IMR-90 (cell line): ENCODE measurements around the gene NUP153. TPM values are rescaled to one million over a fixed set of nuclear protein-coding genes. Genes with fewer than 3 reads are reported as not detected.

ENCODE experiments used
- ATAC-seq: fragments of 200-7000 bp; cut with Tn5 transposase; 2 replicates; pipeline ENCODE4 v1.9.1; 2020; ENCODE audit warnings: low read depth, mild to moderate bottlenecking, moderate library complexity
- BruUV-seq: library from RNA; stranded (reverse); fragments of 400-500 nt; replicated peaks from 2 replicates; lab custom pipeline; 2021; lab: Mats Ljungman, UMichigan
- CTCF ChIA-PET: fragments of 300-600 bp; formaldehyde crosslinking; extraction: SDS; loops from one replicate; lab custom pipeline; 2021; ENCODE audit warnings: antibody characterized with exemption; lab: Yijun Ruan, JAX
- POLR2A ChIA-PET: fragments of 300-600 bp; sonication (Branson Sonifier 250); formaldehyde crosslinking; loops from one replicate; lab custom pipeline; 2022; ENCODE audit warnings: antibody characterized with exemption; ENCODE audit not compliant: unreplicated experiment; lab: Charles Lee
- DNase-seq: peaks from one replicate; pipeline ENCODE4 v3.0.0; 2013
- H2AFZ ChIP-seq: replicated peaks from 2 replicates; pipeline ENCODE3; 2013; ENCODE audit warnings: low read length, mild to moderate bottlenecking; ENCODE audit not compliant: poor library complexity
- H2AK5ac ChIP-seq: 2 replicates; pipeline ENCODE4 v1.6.1; 2013; ENCODE audit warnings: low read depth, low read length, inconsistent platforms
- H2AK9ac ChIP-seq: replicated peaks from 2 replicates; pipeline ENCODE3; 2013; ENCODE audit warnings: mild to moderate bottlenecking, low read depth, low read length, moderate library complexity; ENCODE audit not compliant: poor library complexity
- H2BK120ac ChIP-seq: 2 replicates; pipeline ENCODE4 v1.6.1; 2013; ENCODE audit warnings: low read depth, low read length, inconsistent platforms
- H2BK15ac ChIP-seq: 3 replicates; pipeline ENCODE4 v1.6.1; 2013; ENCODE audit warnings: low read depth, low read length, inconsistent platforms
- H2BK20ac ChIP-seq: 2 replicates; pipeline ENCODE4 v1.6.1; 2013; ENCODE audit warnings: low read depth, mild to moderate bottlenecking, inconsistent platforms, low read length, moderate library complexity
- H2BK5ac ChIP-seq: 2 replicates; pipeline ENCODE4 v1.6.1; 2013; ENCODE audit warnings: mild to moderate bottlenecking, low read depth, low read length, inconsistent platforms; ENCODE audit not compliant: poor library complexity, severe bottlenecking
- H3K14ac ChIP-seq: replicated peaks from 2 replicates; pipeline ENCODE4 v1.6.1; 2013; ENCODE audit warnings: low read depth, low read length, inconsistent platforms
- H3K18ac ChIP-seq: 2 replicates; pipeline ENCODE4 v1.6.1; 2013; ENCODE audit warnings: low read depth, low read length, control low read depth
- H3K23ac ChIP-seq: 2 replicates; pipeline ENCODE4 v1.6.1; 2013; ENCODE audit warnings: low read depth, low read length, inconsistent platforms
- H3K27ac ChIP-seq: 2 replicates; pipeline ENCODE4 v1.5.1; 2013; ENCODE audit warnings: mild to moderate bottlenecking, control low read depth, low read length; ENCODE audit not compliant: insufficient read depth
- H3K27me3 ChIP-seq: 2 replicates; pipeline ENCODE4 v1.6.1; 2013; ENCODE audit warnings: low read length; ENCODE audit not compliant: control insufficient read depth, insufficient read depth
- H3K36me3 ChIP-seq: 2 replicates; pipeline ENCODE4 v1.6.1; 2013; ENCODE audit warnings: low read length, mixed read lengths; ENCODE audit not compliant: control insufficient read depth, insufficient read depth
- H3K4ac ChIP-seq: 2 replicates; pipeline ENCODE4 v1.6.1; 2013; ENCODE audit warnings: low read depth, low read length, inconsistent platforms
- H3K4me1 ChIP-seq: 2 replicates; pipeline ENCODE4 v1.6.1; 2013; ENCODE audit warnings: low read length, mixed read lengths; ENCODE audit not compliant: control insufficient read depth, insufficient read depth
- H3K4me2 ChIP-seq: 2 replicates; pipeline ENCODE4 v1.6.1; 2013; ENCODE audit warnings: low read depth, mild to moderate bottlenecking, control low read depth, low read length, moderate library complexity
- H3K4me3 ChIP-seq: 2 replicates; pipeline ENCODE4 v1.5.1; 2013; ENCODE audit warnings: low read depth, mild to moderate bottlenecking, control low read depth, low read length, moderate library complexity; ENCODE audit not compliant: insufficient read depth
- H3K56ac ChIP-seq: 2 replicates; pipeline ENCODE4 v1.6.1; 2013; ENCODE audit warnings: low read length, inconsistent platforms; ENCODE audit not compliant: insufficient read depth; ENCODE audit errors: extremely low read depth
- H3K79me1 ChIP-seq, 2 experiments: 2 replicates each; pipeline ENCODE4 v1.6.1; 2013; ENCODE audit warnings: low read length in 2 of 2, inconsistent platforms in 1 of 2, low read depth in 1 of 2
- H3K9ac ChIP-seq: 2 replicates; pipeline ENCODE4 v1.6.1; 2013; ENCODE audit warnings: low read depth, low read length, control low read depth
- H3K9me1 ChIP-seq: 2 replicates; pipeline ENCODE4 v1.6.1; 2013; ENCODE audit warnings: low read length, inconsistent platforms; ENCODE audit not compliant: insufficient read depth
- H3K9me3 ChIP-seq: 2 replicates; pipeline ENCODE4 v1.6.1; 2013; ENCODE audit warnings: low read length; ENCODE audit not compliant: control insufficient read depth, insufficient read depth
- H4K20me1 ChIP-seq: 2 replicates; pipeline ENCODE4 v1.6.1; 2013; ENCODE audit warnings: low read length, inconsistent platforms; ENCODE audit not compliant: insufficient read depth
- H4K5ac ChIP-seq: 2 replicates; pipeline ENCODE4 v1.6.1; 2013; ENCODE audit warnings: mild to moderate bottlenecking, low read depth, low read length, control low read depth
- H4K8ac ChIP-seq, 2 experiments: 2 replicates each; pipeline ENCODE4 v1.6.1; 2013; ENCODE audit warnings: low read depth in 2 of 2, low read length in 2 of 2, control low read depth in 1 of 2, inconsistent platforms in 1 of 2
- H4K91ac ChIP-seq: 2 replicates; pipeline ENCODE4 v1.6.1; 2013; ENCODE audit warnings: low read depth, low read length, inconsistent platforms; ENCODE audit not compliant: insufficient read depth
- FOS ChIP-seq: fragments of 150-350 bp; IDR thresholded peaks from 2 replicates; pipeline ENCODE4 v1.6.1; 2016; ENCODE audit warnings: low read depth, low read length
- MAZ ChIP-seq: IDR thresholded peaks from 2 replicates; pipeline ENCODE4 v1.6.1; 2012; ENCODE audit warnings: low read depth, mild to moderate bottlenecking, low read length, improper control_type of control experiment, moderate library complexity, borderline replicate concordance
- MXI1 ChIP-seq: IDR thresholded peaks from 2 replicates; pipeline ENCODE4 v1.6.1; 2012; ENCODE audit warnings: low read depth, mild to moderate bottlenecking, low read length, moderate library complexity, borderline replicate concordance
- WGBS, 2 experiments: methylation state at CpG; one replicate each; pipeline versions ENCODE4 v1.1.5 to v1.1.7; 2013; ENCODE audit warnings: missing lambda C conversion rate in 2 of 2; ENCODE audit not compliant: insufficient read length in 1 of 2; ENCODE audit errors: extremely low coverage in 2 of 2; 5-methylcytosine and 5-hydroxymethylcytosine counted together
- dilution Hi-C: fragments of 300-500 bp; cut with HindIII; formaldehyde crosslinking; loops from one replicate; pipeline ENCODE4 v1.14.3; 2018; ENCODE audit warnings: low sequenced_read_pairs; ENCODE audit not compliant: unreplicated experiment
- in situ Hi-C: fragments of 300-500 bp; cut with MboI; formaldehyde crosslinking; loops from 3 replicates; pipeline ENCODE4 v1.14.3; 2019; ENCODE audit warnings: low sequenced_read_pairs, inconsistent platforms, mixed read lengths
- intact Hi-C: fragments of 100-400 bp; cut with micrococcal nuclease; formaldehyde crosslinking; loops from 2 replicates; pipeline ENCODE4 v1.10.0; 2022
- polyA plus RNA-seq, 3 experiments: library from polyadenylated mRNA; depleted of rRNA; stranded (reverse); fragments of >200 nt; gene quantifications; 2 replicates each; pipeline ENCODE4 v1.2.3, GENCODE V29; 2012; ENCODE audit warnings: low replicate concordance in 1 of 3
- total RNA-seq: library from RNA; depleted of rRNA; stranded (reverse); fragments of >200 nt; gene quantifications from 2 replicates; pipeline ENCODE4 v1.2.3, GENCODE V29; 2012

NUP153 gene
- total and polyA plus RNA-seq, 2 of the 4 experiments (the other 2 are of a cell fraction), result 17.2 to 39.4 TPM

DNA sequence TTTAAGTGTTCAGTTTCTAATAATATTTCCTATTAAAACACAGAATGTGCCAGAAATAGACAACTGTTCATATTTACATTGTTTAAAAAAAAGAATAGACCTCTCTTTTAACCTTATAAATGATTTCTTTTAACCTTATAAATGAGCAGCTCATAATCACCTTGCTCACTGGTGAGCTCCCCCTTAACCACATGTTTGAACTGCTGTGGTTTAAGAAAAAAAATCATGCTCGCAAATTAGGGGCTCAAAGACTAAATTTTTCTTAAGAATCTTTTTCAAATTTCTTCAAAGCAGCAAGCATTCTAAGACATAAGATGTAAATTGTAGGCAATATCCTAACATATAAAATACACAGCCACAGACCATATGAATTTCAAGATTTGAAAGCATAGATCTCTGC lies 73.8 kb downstream of the NUP153 start:
- Histone ChIP-seq H2BK5ac (no peak overlapping the region), H3K9ac (no peak overlapping the region), H3K4me1 (no peaks in the 10 kb centered on the region; the same call in 1 of the 2 replicates), H2BK120ac (no peak overlapping the region), H2AK5ac (no peak overlapping the region), H3K4me2 (no peak overlapping the region), H4K8ac (no peak overlapping the region), H3K56ac (no peak overlapping the region), H4K20me1 (peaks cover 5% of the 10 kb centered on the region), H2AK9ac (no peak overlapping the region), H2BK20ac (no peak overlapping the region), H3K27ac (no peak overlapping the region), H3K9me3 (no peaks in the 10 kb centered on the region), H3K4ac (no peak overlapping the region), H3K36me3 (peaks cover 27% of the 10 kb centered on the region), H2AFZ (no peak overlapping the region), H3K9me1 (peaks cover 13% of the 10 kb centered on the region), H4K5ac (no peak overlapping the region), H3K4me3 (no peak overlapping the region), H3K79me1 (peaks cover 25 to 61% of the 10 kb centered on the region in 2 experiments), H3K14ac (no peak overlapping the region), H3K23ac (no peak overlapping the region), H4K91ac (no peak overlapping the region), H2BK15ac (no peak overlapping the region), H3K27me3 (no peaks in the 10 kb centered on the region), H3K18ac (no peak overlapping the region)
- ChIA-PET CTCF (no interaction called here), POLR2A (no interaction called here)
- dilution Hi-C loops (no loop called here), in situ Hi-C loops (no loop called here), intact Hi-C loops (no loop called here)
- no CpG with 5 or more reads among the region's 1 CpG for WGBS, 2 experiments
- no TSS peak for BruUV-seq
- TF ChIP-seq MAZ (no peak), FOS (no peak), MXI1 (no peak)
- DNase-seq, result no peak
- ATAC-seq, result no peak
